Neural cell (in vitro differentiated cells): ENCODE measurements around the gene GAS5. TPM values are rescaled to one million over a fixed set of nuclear protein-coding genes. Genes with fewer than 3 reads are reported as not detected.

Experiments
- H2AFZ ChIP-seq: fragments of 200-600, 300-800 bp; sonication (generic), shearing (Covaris generic); 2 replicates; pipeline ENCODE4 v1.6.0; 2014; ENCODE audit warnings: low read depth, mild to moderate bottlenecking, antibody characterized with exemption, low read length, moderate library complexity
- H3F3A ChIP-seq: fragments of 200-600 bp; shearing (Covaris generic); 2 replicates; pipeline ENCODE4 v1.6.1; 2016; ENCODE audit warnings: mild to moderate bottlenecking, moderate library complexity, mixed read lengths, antibody characterized with exemption, low read length; ENCODE audit not compliant: insufficient read depth, poor library complexity, severe bottlenecking
- H3K27ac ChIP-seq: fragments of 200-600, 300-800 bp; sonication (generic), shearing (Covaris generic); 2 replicates; pipeline ENCODE4 v1.5.1; 2014; ENCODE audit warnings: mild to moderate bottlenecking, low read length, moderate library complexity
- H3K27me3 ChIP-seq: fragments of 300-800, 200-600 bp; sonication (generic), shearing (Covaris generic); 2 replicates; pipeline ENCODE4 v1.6.0; 2014; ENCODE audit warnings: mild to moderate bottlenecking, low read depth, low read length, moderate library complexity; ENCODE audit not compliant: insufficient read depth
- H3K36me3 ChIP-seq: fragments of 300-800, 200-600 bp; sonication (generic), shearing (Covaris generic); 2 replicates; pipeline ENCODE4 v1.5.1; 2014; ENCODE audit warnings: mild to moderate bottlenecking, antibody characterized with exemption, low read length, moderate library complexity; ENCODE audit not compliant: insufficient read depth
- H3K4me2 ChIP-seq: fragments of 300-800, 200-600 bp; sonication (generic), shearing (Covaris generic); 2 replicates; pipeline ENCODE4 v1.6.0; 2014; ENCODE audit warnings: mild to moderate bottlenecking, low read length
- H3K4me3 ChIP-seq: fragments of 300-800, 200-600 bp; sonication (generic), shearing (Covaris generic); 2 replicates; pipeline ENCODE4 v1.5.1; 2014; ENCODE audit warnings: mild to moderate bottlenecking, low read length, moderate library complexity
- H3K79me2 ChIP-seq: fragments of 200-600 bp; shearing (Covaris generic); replicated peaks from 2 replicates; pipeline ENCODE4 v1.6.0; 2014; ENCODE audit warnings: mild to moderate bottlenecking, low read length, moderate library complexity; ENCODE audit not compliant: insufficient read depth
- H3K9ac ChIP-seq: fragments of 300-800, 200-600 bp; sonication (generic), shearing (Covaris generic); 2 replicates; pipeline ENCODE4 v1.6.1; 2016; ENCODE audit warnings: mild to moderate bottlenecking, low read length, mixed read lengths
- H3K9me2 ChIP-seq: fragments of 200-600 bp; shearing (Covaris generic); 2 replicates; pipeline ENCODE4 v1.6.1; 2016; ENCODE audit warnings: mild to moderate bottlenecking, low read length, mixed read lengths; ENCODE audit not compliant: insufficient read depth
- H3K9me3 ChIP-seq: fragments of 200-600, 300-800 bp; sonication (generic), shearing (Covaris generic); 2 replicates; pipeline ENCODE4 v1.6.1; 2016; ENCODE audit warnings: mild to moderate bottlenecking, mixed run types, low read length, moderate library complexity, mixed read lengths
- H4K20me1 ChIP-seq: fragments of 200-600 bp; shearing (Covaris generic); 2 replicates; pipeline ENCODE4 v1.6.1; 2016; ENCODE audit warnings: mild to moderate bottlenecking, mixed run types; ENCODE audit not compliant: insufficient read depth
- CTCF ChIP-seq: fragments of 450-650 bp; IDR thresholded peaks from 2 replicates; pipeline ENCODE4 v1.5.1; 2014; ENCODE audit warnings: antibody characterized with exemption, mild to moderate bottlenecking, moderate library complexity; ENCODE audit not compliant: poor library complexity, severe bottlenecking
- EP300 ChIP-seq: fragments of 450-650 bp; conservative IDR thresholded peaks from 2 replicates; pipeline ENCODE4 v1.6.1; 2014; ENCODE audit warnings: antibody characterized with exemption, mild to moderate bottlenecking, moderate library complexity; ENCODE audit not compliant: poor library complexity, severe bottlenecking
- EZH2 ChIP-seq: fragments of 200-600, 300-800 bp; shearing (Covaris generic), sonication (generic); IDR thresholded peaks from 2 replicates; pipeline ENCODE4 v1.6.1; 2014; ENCODE audit warnings: antibody characterized with exemption, low read length, borderline replicate concordance, mild to moderate bottlenecking; ENCODE audit not compliant: insufficient read depth, poor library complexity, severe bottlenecking
- MXI1 ChIP-seq: fragments of 450-650 bp; conservative IDR thresholded peaks from 2 replicates; pipeline ENCODE4 v1.6.1; 2014; ENCODE audit warnings: antibody characterized with exemption, mild to moderate bottlenecking; ENCODE audit not compliant: poor library complexity, severe bottlenecking
- SMC3 ChIP-seq: fragments of 450-650 bp; conservative IDR thresholded peaks from 2 replicates; pipeline ENCODE4 v1.6.1; 2014; ENCODE audit warnings: antibody characterized with exemption, mild to moderate bottlenecking, moderate library complexity; ENCODE audit not compliant: poor library complexity
- TAF1 ChIP-seq: IDR thresholded peaks from 2 replicates; pipeline ENCODE4 v1.6.1; 2012; ENCODE audit warnings: low read depth
- polyA plus RNA-seq: library from polyadenylated mRNA; depleted of rRNA; stranded (reverse); fragments of >200 nt; gene quantifications from 2 replicates; pipeline ENCODE4 v1.2.3, GENCODE V29; 2014
- TF ChIP-seq, protein P1 (sequence below): IDR thresholded peaks from 2 replicates; pipeline ENCODE4 v1.6.1; 2012; ENCODE audit warnings: borderline replicate concordance

The GAS5 gene
- polyA plus RNA-seq, 1 donor from 2014 or later, result 1,182 TPM

- Histone ChIP-seq H3K4me2 (no peak overlapping the region), H3F3A (no peaks in the 10 kb centered on the region), H3K27me3 (no peaks in the 10 kb centered on the region), H3K79me2 (no peaks in the 10 kb centered on the region), H2AFZ (no peak overlapping the region), H3K9me2 (no peaks in the 10 kb centered on the region), H3K9me3 (no peaks in the 10 kb centered on the region), H3K36me3 (no peaks in the 10 kb centered on the region), H3K9ac (no peak overlapping the region), H3K4me3 (no peak overlapping the region), H3K27ac (no peak overlapping the region), H4K20me1 (no peaks in the 10 kb centered on the region)
- TF ChIP-seq TAF1 (no peak), EZH2 (no peak), EP300 (no peak), CTCF (no peak)
- TF ChIP-seq, protein P1, sequence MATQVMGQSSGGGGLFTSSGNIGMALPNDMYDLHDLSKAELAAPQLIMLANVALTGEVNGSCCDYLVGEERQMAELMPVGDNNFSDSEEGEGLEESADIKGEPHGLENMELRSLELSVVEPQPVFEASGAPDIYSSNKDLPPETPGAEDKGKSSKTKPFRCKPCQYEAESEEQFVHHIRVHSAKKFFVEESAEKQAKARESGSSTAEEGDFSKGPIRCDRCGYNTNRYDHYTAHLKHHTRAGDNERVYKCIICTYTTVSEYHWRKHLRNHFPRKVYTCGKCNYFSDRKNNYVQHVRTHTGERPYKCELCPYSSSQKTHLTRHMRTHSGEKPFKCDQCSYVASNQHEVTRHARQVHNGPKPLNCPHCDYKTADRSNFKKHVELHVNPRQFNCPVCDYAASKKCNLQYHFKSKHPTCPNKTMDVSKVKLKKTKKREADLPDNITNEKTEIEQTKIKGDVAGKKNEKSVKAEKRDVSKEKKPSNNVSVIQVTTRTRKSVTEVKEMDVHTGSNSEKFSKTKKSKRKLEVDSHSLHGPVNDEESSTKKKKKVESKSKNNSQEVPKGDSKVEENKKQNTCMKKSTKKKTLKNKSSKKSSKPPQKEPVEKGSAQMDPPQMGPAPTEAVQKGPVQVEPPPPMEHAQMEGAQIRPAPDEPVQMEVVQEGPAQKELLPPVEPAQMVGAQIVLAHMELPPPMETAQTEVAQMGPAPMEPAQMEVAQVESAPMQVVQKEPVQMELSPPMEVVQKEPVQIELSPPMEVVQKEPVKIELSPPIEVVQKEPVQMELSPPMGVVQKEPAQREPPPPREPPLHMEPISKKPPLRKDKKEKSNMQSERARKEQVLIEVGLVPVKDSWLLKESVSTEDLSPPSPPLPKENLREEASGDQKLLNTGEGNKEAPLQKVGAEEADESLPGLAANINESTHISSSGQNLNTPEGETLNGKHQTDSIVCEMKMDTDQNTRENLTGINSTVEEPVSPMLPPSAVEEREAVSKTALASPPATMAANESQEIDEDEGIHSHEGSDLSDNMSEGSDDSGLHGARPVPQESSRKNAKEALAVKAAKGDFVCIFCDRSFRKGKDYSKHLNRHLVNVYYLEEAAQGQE, result no peak
These were observed 33.2 kb upstream of the GAS5 start for GRCh38 chr1:173900992-173901391.

DNA sequence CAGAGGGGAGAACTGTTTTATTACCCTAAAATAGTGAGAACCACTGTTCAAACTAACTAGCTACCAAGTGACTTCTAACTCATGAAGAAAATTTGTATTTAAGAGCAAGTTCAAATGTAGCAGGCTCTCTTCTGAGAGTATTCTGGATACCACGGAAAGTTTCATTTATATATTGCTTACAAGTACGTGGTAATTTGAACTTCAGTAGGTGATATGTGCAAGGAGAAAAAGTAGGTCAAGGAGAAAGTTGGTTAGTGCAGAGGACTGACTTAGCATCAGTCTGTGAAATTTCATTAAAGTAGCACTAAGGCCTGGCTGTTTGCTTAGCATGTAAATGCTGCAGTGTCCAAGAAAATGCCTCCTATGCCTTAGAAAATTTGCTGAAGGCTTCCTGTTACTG is 32.6 kb upstream of the GAS5 start:
- Histone ChIP-seq H3K9me2 (no peaks in the 10 kb centered on the region), H3K9me3 (no peaks in the 10 kb centered on the region), H4K20me1 (no peaks in the 10 kb centered on the region), H3F3A (no peaks in the 10 kb centered on the region), H2AFZ (no peak overlapping the region), H3K9ac (no peak overlapping the region), H3K27ac (no peak overlapping the region), H3K27me3 (no peaks in the 10 kb centered on the region), H3K4me2 (no peak overlapping the region), H3K36me3 (no peaks in the 10 kb centered on the region), H3K4me3 (no peak overlapping the region), H3K79me2 (no peaks in the 10 kb centered on the region)
- TF ChIP-seq SMC3 (no peak), CTCF (no peak), TAF1 (no peak)

- H3K4me3 ChIP-seq, result no peak overlapping the region
- H3K27ac ChIP-seq, result no peak overlapping the region
- H3K27me3 ChIP-seq, result no peaks in the 10 kb centered on the region
- H3K9ac ChIP-seq, result no peak overlapping the region
- H4K20me1 ChIP-seq, result no peaks in the 10 kb centered on the region
- no peaks in the 10 kb centered on the region for H3K79me2 ChIP-seq
- H3F3A ChIP-seq, result no peaks in the 10 kb centered on the region
- no peaks in the 10 kb centered on the region for H3K9me2 ChIP-seq
- no peak overlapping the region for H2AFZ ChIP-seq
- H3K36me3 ChIP-seq, result no peaks in the 10 kb centered on the region
- TF ChIP-seq EZH2 (no peak), CTCF (no peak), MXI1 (no peak), SMC3 (no peak), TAF1 (no peak)
- no peak overlapping the region for H3K4me2 ChIP-seq
- H3K9me3 ChIP-seq, result no peaks in the 10 kb centered on the region
These were observed 26.4 kb upstream of the GAS5 start for GRCh38 chr1:173894189-173894588.
